ENCODE results near the gene INAFM2.

The INAFM2 gene

DNA sequence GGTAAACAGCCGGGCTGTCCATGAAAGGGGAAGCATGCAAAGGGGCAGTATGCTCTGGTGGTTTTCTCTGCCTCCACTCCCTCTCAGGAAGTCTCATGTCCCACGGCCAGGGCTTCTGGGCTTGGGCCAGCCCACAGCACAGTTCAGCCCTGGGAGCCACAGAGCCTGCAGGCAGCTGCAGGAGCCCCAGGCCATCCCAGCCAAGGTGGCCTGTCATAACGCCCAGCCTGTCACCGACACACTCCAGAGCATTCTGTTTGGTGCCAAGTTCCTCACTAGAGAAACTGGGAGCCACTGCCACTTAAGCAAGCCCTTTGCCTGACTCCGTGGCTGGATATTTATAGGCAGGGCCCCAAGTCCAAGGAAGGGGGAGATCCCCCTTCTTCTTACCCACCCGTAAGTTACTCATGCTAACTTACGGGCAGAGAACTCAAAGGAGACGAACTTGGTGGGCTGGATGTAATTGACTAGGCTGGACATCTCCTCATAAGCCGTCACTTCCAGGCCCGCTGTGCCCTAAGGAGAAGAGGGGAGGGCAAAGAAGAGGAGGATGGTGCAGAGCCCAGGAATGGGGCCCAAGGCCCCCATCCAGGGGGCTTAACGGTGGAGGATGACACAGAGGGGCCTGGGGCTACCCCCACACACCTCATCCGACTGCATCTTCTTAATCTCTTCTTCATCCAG, 27.5 kb upstream of the INAFM2 start:
- TF ChIP-seq FOXP2 (optimal IDR thresholded peaks at IDR 0.05; ENCODE audit: borderline replicate concordance, extremely low read depth, extremely low read length, insufficient read depth) = no peak
- TF ChIP-seq SIN3A (IDR thresholded peaks at IDR 0.05; ENCODE audit: borderline replicate concordance, insufficient read depth, low read length) = no peak
- no peak for TF ChIP-seq REST (IDR thresholded peaks at IDR 0.05; ENCODE audit: insufficient read depth in 1 of 2, low read depth in 2 of 2, low read length in 2 of 2)
- no peak for TF ChIP-seq POLR2AphosphoS5 (IDR thresholded peaks at IDR 0.05; ENCODE audit: low read depth, low read length)
- TF ChIP-seq TAF1 (IDR thresholded peaks at IDR 0.05; ENCODE audit: borderline replicate concordance, insufficient read depth, low read length) = no peak

DNA sequence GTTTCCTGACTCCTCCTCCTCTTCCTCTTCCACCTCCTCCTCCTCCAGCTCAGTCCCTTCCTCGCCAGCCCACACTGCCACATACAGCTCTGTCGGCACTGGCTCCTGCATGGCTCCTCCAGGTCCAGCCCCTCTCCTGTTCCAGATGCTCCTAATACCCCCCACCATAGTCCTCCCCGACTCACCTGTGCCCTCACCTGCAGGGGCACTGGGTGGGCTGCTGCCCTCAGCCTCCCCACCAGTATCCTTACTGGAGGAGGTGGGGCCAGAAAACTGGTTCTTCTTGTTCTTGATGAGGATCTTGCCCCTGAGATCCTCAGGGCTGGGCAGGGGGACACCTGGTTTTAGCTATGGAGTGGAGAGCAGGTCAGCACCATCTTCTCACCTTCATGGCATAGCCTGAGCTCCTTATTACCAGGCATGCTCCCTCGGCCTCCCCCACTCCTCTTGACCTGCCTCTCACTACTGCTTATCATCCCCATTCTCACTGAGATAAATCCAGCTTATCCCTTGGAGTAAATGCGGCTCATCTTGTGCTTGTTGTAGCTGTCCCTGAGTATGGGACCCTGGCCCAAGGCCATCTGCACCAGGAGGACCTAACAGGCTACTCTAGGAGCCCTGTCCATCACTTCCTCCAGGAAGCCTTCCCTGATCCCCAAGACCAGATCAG, 26.8 kb upstream of the INAFM2 start:
- TF ChIP-seq TAF1 (IDR thresholded peaks at IDR 0.05; ENCODE audit: borderline replicate concordance, insufficient read depth, low read length) (no peak), SIN3A (IDR thresholded peaks at IDR 0.05; ENCODE audit: borderline replicate concordance, insufficient read depth, low read length) (no peak), REST (IDR thresholded peaks at IDR 0.05; ENCODE audit: insufficient read depth in 1 of 2, low read depth in 2 of 2, low read length in 2 of 2) (no peak), FOXP2 (optimal IDR thresholded peaks at IDR 0.05; ENCODE audit: borderline replicate concordance, extremely low read depth, extremely low read length, insufficient read depth) (no peak), POLR2AphosphoS5 (IDR thresholded peaks at IDR 0.05; ENCODE audit: low read depth, low read length) (no peak)

- TF ChIP-seq TAF1 (IDR thresholded peaks at IDR 0.05; ENCODE audit: borderline replicate concordance, insufficient read depth, low read length) (no peak), POLR2AphosphoS5 (IDR thresholded peaks at IDR 0.05; ENCODE audit: low read depth, low read length) (no peak), REST (IDR thresholded peaks at IDR 0.05; ENCODE audit: insufficient read depth in 1 of 2, low read depth in 2 of 2, low read length in 2 of 2) (no peak), SIN3A (IDR thresholded peaks at IDR 0.05; ENCODE audit: borderline replicate concordance, insufficient read depth, low read length) (no peak), FOXP2 (optimal IDR thresholded peaks at IDR 0.05; ENCODE audit: borderline replicate concordance, extremely low read depth, extremely low read length, insufficient read depth) (no peak)
These were observed 26.1 kb upstream of the INAFM2 start for GRCh38 chr15:40297356-40297755.

GRCh38 chr15:40298216-40298935, 25.1 kb upstream of the INAFM2 start:
- TF ChIP-seq REST (IDR thresholded peaks at IDR 0.05; ENCODE audit: insufficient read depth in 1 of 2, low read depth in 2 of 2, low read length in 2 of 2) (no peak), SIN3A (IDR thresholded peaks at IDR 0.05; ENCODE audit: borderline replicate concordance, insufficient read depth, low read length) (no peak), POLR2AphosphoS5 (IDR thresholded peaks at IDR 0.05; ENCODE audit: low read depth, low read length) (no peak), FOXP2 (optimal IDR thresholded peaks at IDR 0.05; ENCODE audit: borderline replicate concordance, extremely low read depth, extremely low read length, insufficient read depth) (no peak), TAF1 (IDR thresholded peaks at IDR 0.05; ENCODE audit: borderline replicate concordance, insufficient read depth, low read length) (no peak)
